Dermis microvascular lymphatic vessel endothelial cell (primary cell): ENCODE data around the gene XRCC1. TPM values are rescaled to one million over a fixed set of nuclear protein-coding genes. Genes with fewer than 3 reads are reported as not detected.
"Not testable (repeated sequence)": the region's sequence is repeated elsewhere in the genome, so short reads cannot be mapped to it uniquely, and the experiment has no call there.

Experiments used
- DNase-seq, 2 donors: peaks; one replicate each; pipeline versions ENCODE4 v3.0.0 to v3.0.0-alpha.2; 2010; ENCODE audit warnings: low read depth in 2 of 2
- total RNA-seq: library from RNA; depleted of rRNA; stranded (reverse); fragments of >200 nt; gene quantifications from 2 replicates; pipeline ENCODE4 v1.2.1, GENCODE V29; 2014

XRCC1 gene
- total RNA-seq, 1 donor from 2014 or later, result 13.6 TPM

DNA sequence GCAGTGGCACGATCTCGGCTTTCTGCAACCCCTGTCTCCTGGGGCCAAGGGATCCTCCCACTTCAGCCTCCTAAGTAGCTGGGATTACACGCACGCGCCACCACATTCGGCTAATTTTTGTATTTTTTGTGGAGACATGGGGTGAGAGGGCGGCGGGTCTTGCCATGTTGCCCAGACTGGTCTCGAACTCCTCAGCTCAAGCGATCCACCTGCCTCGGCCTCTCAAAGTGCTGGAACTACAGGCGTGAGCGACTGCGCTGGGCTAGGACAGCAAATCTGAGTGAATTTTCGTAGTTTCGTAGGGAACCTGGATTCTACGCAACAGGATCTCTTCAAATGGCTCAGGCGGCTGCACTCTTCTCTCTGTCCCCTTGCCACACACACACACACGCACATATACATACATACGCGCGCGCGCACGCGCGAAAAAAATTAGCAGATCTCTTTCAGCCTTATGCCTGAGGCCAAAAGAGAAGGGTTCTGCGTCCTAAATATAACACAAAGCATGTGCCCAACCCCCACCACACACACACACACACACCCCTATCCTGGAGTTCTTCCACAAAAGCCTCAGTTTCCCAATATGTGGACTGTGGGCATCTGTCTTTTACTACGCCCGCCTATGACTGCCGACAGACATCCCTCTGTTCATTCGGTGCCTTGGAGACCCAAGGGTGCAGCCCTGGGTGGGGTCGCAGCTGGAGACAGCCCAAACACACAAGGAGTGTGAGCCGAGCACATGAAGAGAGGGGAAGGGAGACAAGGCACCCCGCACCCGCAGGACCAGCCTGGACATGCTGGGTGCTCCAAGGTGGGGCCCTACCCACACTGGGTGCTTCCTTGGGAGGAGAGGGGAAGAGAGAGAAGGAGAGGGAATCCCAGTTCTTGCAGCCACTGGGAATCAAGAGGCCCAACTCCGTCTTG, 890 bp upstream of the XRCC1 start:
- no peak for DNase-seq

DNA sequence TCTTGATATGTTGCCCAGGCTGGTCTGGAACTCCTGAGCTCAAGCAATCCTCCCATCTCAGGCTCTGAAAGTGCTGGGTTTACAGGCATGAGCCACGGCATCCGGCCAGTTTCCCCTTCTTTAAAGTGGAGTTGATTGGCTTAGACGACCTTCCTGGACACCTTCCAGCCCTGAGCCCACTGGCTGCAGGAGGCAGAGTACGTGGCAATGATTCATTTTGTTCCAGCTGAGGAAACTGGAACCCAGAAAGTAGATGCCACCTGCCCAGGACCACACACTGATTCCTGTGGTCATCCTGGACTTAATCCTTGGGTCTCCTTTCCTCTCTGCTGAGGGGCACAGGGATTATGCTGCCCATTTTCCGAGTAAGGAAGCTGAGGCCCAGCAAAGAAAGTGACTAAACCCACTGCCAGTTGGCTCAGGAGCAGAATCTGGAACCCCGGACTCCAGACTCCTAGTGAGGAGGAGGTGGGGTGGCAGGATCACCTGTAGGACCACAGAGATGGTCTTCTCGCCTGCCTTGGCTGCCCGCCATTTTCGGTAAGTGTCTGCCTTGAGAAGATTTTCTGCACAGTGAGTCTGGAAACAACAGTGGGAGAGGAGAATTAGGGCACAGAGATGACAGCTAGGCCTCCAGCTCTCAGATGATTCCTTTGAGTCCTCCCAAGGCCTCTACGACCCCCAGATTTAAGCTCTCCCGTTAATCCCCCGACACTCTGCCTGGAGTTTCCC, 737 bp downstream of the XRCC1 start:
- peak in 1 of 2 donors; percentile 90 for DNase-seq

GRCh38 chr19:43572171-43572588, 3.1 kb downstream of the XRCC1 start:
- no peak for DNase-seq

DNA sequence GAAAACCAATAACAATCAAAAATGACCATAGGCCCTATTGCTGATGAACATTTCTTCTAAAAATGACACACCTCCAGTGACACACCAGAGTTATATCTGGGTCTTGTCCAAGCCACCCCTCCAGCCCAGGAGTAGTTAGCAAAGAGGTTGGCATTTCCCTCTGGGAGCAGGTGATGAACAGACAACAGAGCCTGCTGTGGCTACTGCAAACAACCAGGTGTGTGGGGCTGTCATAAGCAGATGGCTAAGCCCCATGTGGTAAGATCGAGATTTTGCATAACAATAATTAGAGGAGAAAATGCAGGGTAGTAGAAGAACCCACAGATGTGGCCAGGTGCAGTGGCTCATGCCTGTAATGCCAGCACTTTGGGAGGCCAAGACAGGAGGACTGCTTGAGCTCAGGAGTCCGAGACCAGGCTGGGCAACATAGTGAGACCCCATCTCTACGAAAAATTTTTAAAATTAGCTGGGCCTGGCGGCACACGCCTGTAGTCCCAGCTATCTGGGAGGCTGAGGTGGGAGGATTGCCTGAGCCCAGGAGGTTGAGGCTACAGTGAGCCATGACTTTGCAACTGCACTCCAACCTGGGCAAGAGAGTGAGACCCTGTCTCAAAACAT, 5.0 kb downstream of the XRCC1 start:
- no peak for DNase-seq

GRCh38 chr19:43569657-43570056, 5.7 kb downstream of the XRCC1 start:
- no peak for DNase-seq

GRCh38 chr19:43564800-43565199, 10.5 kb downstream of the XRCC1 start:
- no peak for DNase-seq

GRCh38 chr19:43563816-43564457, 11.4 kb downstream of the XRCC1 start:
- no peak for DNase-seq

- DNase-seq, result peak; percentile 51 to 68
These were observed 12.6 kb downstream of the XRCC1 start for GRCh38 chr19:43562698-43563241.

DNA sequence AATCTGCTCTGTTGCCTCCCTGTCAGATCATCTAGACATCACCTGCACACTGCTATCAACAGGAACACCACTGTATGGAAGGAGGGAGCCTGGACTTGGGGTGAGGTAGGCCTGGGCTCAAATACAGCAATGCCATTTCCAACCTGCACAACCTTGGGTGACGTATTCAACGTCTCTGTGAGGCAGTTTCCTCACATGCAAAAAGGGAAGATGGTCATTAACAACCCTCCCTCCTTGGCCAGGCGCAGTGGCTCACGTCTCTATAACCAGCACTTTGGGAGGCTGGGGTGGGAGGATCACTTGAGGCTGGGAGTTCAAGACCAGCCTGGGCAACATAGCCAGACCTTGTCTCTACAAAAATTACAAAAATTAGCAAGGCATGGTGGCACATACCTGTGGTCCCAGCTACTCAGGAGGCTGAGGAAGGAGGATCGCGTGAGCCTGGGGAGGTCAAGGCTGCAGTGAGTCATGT, 13.1 kb downstream of the XRCC1 start:
- DNase-seq, result no peak

GRCh38 chr19:43561139-43561970, 14.0 kb downstream of the XRCC1 start:
- DNase-seq, result no peak

DNA sequence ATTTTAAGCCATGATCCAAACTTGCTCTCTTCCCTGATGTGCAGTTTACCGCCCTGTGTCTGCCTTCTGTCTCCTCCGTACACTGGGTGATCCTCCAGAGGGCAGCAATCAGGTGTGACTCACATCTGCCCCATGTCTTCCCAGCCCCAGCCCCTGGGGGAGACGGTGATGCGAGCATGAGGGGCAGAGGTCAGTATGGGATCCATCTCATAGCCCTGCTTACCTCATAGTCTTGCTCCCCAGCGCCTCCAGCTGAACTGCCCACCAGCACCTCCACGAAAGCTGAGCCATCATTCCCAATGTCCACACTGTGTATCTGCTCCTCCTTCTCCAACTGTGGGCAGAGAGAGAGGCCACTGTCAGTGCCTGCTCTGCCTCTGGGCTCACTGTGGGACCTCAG, 14.6 kb downstream of the XRCC1 start:
- DNase-seq, result no peak

DNA sequence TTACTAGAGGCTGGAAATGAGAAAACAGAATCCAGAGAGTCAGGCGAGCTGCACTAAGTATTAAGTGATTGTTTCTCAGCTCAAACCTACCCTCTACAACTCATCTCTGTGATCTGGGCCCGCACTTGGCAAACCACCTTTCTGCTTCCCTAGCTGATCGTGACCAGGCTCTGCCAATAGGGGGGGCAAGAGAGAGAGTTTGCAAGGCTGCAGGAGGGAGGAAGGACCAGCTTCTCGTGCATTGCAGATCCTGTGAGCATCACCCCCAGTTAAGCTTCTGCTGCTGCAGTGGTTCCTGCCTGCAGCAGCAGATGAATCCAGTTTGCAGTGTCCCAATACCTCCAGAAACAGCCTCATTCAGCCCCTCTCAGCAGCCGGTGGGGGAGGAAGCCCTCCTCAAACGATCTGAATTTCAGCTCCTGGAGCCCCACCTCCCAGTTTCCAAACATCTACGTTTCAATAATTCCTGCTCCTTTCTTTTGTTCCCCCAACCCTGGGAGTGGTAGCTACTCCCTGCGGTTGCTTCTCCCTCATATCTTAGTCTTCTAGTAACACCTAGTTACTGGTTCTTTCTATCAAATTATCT, 20.0 kb downstream of the XRCC1 start:
- peak; percentile 57 to 76 for DNase-seq

DNA sequence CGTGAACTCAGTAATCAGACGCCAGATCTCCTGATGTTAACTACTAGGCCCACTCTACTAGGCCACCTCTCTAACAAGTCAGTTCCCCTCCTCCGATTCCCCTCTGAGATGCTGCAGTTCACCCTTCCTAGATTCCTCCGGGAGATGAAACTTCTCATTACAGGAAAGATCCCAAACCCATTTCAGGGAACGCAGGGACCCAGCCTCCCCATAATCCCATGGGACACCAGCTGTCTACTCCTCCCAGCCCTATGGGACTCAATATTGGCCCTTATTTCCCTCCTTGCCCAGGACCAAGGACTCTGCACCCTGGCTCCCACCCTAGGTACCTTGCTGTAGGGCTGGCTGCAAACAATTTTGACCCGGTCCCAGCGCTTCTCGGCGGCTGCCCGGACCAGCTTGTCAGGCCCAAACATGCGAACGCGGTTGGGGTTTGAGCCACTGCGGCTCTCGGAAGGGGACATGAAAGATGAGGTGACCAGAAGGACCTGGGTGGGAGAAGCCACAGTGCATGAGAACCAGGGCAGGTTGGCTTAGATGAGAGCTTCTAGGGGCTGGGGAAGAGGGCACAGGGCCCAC, 20.9 kb downstream of the XRCC1 start:
- no peak for DNase-seq

GRCh38 chr19:43553656-43554055, 21.7 kb downstream of the XRCC1 start:
- DNase-seq, result no peak

GRCh38 chr19:43552616-43553015, 22.7 kb downstream of the XRCC1 start:
- DNase-seq, result no peak

- no peak for DNase-seq
These were observed 23.2 kb downstream of the XRCC1 start for GRCh38 chr19:43552198-43552450.

GRCh38 chr19:43551399-43552197, 23.7 kb downstream of the XRCC1 start:
- DNase-seq, result no peak

DNA sequence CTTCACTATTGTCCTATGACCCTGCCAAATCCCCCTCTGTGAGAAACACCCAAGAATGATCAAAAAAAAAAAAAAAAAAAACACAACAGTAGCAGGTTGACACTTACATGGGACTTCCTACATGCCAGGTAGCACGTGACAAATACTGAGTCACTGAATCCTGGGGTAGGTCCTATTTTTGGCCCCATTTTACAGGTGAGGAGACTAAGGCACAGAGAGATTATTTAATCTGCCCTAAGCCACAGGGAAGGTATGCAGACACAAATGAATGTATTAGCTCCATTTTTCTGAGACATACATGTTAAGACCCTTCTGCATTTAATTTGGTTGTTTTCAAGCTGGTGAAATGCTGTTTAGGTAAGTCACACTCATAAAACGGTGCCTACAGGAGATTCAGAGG, 26.6 kb downstream of the XRCC1 start:
- DNase-seq, result no peak

DNA sequence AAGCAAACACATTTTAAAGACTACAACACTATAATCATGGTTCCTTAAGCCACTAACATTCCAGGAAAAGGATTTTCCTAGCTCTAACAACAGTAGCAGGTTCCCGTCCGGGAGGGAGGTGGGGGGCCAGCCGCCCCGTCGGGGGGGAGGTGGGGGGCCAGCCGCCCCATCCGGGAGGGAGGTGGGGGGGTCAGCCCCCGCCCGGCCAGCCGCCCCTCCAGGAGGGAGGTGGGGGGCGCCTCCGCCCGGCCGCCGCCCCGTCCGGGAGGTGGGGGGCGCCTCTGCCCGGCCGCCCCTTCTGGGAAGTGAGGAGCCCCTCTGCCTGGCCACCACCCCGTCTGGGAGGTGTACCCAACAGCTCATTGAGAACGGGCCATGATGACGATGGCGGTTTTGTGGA, 27.4 kb downstream of the XRCC1 start:
- DNase-seq, result not testable (repeated sequence)
